Measurements from ENCODE around the gene ZIM2.

The ZIM2 gene

GRCh38 chr19:56814656-56815055 lies 25.9 kb downstream of the ZIM2 start:
- Histone ChIP-seq H2AFZ (ENCODE audit: low read depth, low read length) (no peak overlapping the region), H3K27me3 (ENCODE audit: insufficient read depth, low read length) (peaks cover 24% of the 10 kb centered on the region), H3K4me1 (ENCODE audit: insufficient read depth, low read length) (no peaks in the 10 kb centered on the region), H3K9me3 (ENCODE audit: low read length) (peaks cover 11% of the 10 kb centered on the region), H3K4me3 (ENCODE audit: low read length) (no peak overlapping the region), H3K36me3 (ENCODE audit: insufficient read depth, low read length) (no peaks in the 10 kb centered on the region)

GRCh38 chr19:56813531-56813930 lies 27.0 kb downstream of the ZIM2 start:
- Histone ChIP-seq H3K27me3 (ENCODE audit: insufficient read depth, low read length) (peaks cover 24% of the 10 kb centered on the region), H3K9me3 (ENCODE audit: low read length) (peaks cover 9% of the 10 kb centered on the region), H3K36me3 (ENCODE audit: insufficient read depth, low read length) (no peaks in the 10 kb centered on the region), H2AFZ (ENCODE audit: low read depth, low read length) (no peak overlapping the region), H3K4me1 (ENCODE audit: insufficient read depth, low read length) (no peaks in the 10 kb centered on the region), H3K4me3 (ENCODE audit: low read length) (no peak overlapping the region)

DNA sequence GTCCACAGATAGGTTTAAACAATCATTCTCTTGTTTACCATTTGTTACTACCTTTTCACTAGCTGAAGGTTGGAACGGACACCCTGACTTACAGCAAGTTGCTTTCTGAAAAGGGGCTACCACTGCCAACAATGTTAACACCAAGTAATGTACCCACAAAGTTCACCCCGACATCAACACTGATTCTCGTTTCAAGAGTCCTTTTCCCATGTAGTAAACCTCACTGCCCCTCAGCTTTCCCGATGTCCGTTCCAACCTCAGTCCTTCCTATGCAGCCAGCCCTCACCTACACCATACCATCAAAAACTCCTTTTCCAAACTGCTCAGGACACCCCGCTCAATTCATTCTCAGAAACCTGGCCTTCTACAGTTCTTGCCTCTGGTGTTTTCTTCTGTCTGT lies 29.0 kb downstream of the ZIM2 start:
- Histone ChIP-seq H3K9me3 (ENCODE audit: low read length) (peaks cover 4% of the 10 kb centered on the region), H2AFZ (ENCODE audit: low read depth, low read length) (no peak overlapping the region), H3K4me1 (ENCODE audit: insufficient read depth, low read length) (no peaks in the 10 kb centered on the region), H3K36me3 (ENCODE audit: insufficient read depth, low read length) (no peaks in the 10 kb centered on the region), H3K27me3 (ENCODE audit: insufficient read depth, low read length) (peaks cover 24% of the 10 kb centered on the region), H3K4me3 (ENCODE audit: low read length) (no peak overlapping the region)

GRCh38 chr19:56810260-56810659 lies 30.3 kb downstream of the ZIM2 start:
- Histone ChIP-seq H3K27me3 (ENCODE audit: insufficient read depth, low read length) (peaks cover 18% of the 10 kb centered on the region), H3K36me3 (ENCODE audit: insufficient read depth, low read length) (no peaks in the 10 kb centered on the region), H3K4me1 (ENCODE audit: insufficient read depth, low read length) (no peaks in the 10 kb centered on the region), H3K4me3 (ENCODE audit: low read length) (no peak overlapping the region), H2AFZ (ENCODE audit: low read depth, low read length) (no peak overlapping the region), H3K9me3 (ENCODE audit: low read length) (peaks cover 4% of the 10 kb centered on the region)

- Histone ChIP-seq H3K4me3 (ENCODE audit: low read length) (no peak overlapping the region), H3K4me1 (ENCODE audit: insufficient read depth, low read length) (no peaks in the 10 kb centered on the region), H3K9me3 (ENCODE audit: low read length) (peaks cover 7% of the 10 kb centered on the region), H3K36me3 (ENCODE audit: insufficient read depth, low read length) (no peaks in the 10 kb centered on the region), H2AFZ (ENCODE audit: low read depth, low read length) (no peak overlapping the region), H3K27me3 (ENCODE audit: insufficient read depth, low read length) (peaks cover 18% of the 10 kb centered on the region)
Measured at GRCh38 chr19:56808717-56809392, 31.7 kb downstream of the ZIM2 start.

DNA sequence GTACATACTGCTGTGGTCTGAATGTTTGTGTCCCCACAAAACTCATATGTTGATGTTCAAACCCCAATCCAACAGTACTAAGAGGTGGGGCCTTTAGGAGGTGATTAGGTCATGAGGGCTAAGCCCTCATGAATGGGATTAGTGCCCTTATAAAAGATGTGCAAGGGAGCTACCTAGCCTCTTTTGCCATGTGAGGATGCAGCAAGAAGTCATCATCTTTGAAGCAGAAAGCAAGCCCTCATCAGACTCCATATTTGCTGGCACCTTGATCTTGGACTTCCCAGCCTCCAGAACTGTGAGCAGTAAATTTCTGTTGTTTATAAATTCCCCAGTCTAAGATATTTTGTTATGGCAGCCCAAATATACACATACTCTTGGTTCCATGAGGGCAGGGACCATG lies 33.9 kb downstream of the ZIM2 start:
- Histone ChIP-seq H3K27me3 (ENCODE audit: insufficient read depth, low read length) (peaks cover 5% of the 10 kb centered on the region), H3K4me3 (ENCODE audit: low read length) (no peak overlapping the region), H3K9me3 (ENCODE audit: low read length) (peaks cover 21% of the 10 kb centered on the region), H2AFZ (ENCODE audit: low read depth, low read length) (no peak overlapping the region), H3K36me3 (ENCODE audit: insufficient read depth, low read length) (no peaks in the 10 kb centered on the region), H3K4me1 (ENCODE audit: insufficient read depth, low read length) (no peaks in the 10 kb centered on the region)

GRCh38 chr19:56778351-56778750 lies 62.2 kb downstream of the ZIM2 start:
- H3K36me3 ChIP-seq (ENCODE audit: insufficient read depth, low read length) = no peaks in the 10 kb centered on the region
- H3K4me1 ChIP-seq (ENCODE audit: insufficient read depth, low read length) = no peaks in the 10 kb centered on the region
- no peaks in the 10 kb centered on the region for H3K9me3 ChIP-seq (ENCODE audit: low read length)
- H3K27me3 ChIP-seq (ENCODE audit: insufficient read depth, low read length) = peaks cover 12% of the 10 kb centered on the region
- H2AFZ ChIP-seq (ENCODE audit: low read depth, low read length) = no peak overlapping the region
- no peak overlapping the region for H3K4me3 ChIP-seq (ENCODE audit: low read length)

GRCh38 chr19:56769650-56770049 lies 70.9 kb downstream of the ZIM2 start:
- peaks cover 5% of the 10 kb centered on the region for H3K9me3 ChIP-seq (ENCODE audit: low read length)
- no peaks in the 10 kb centered on the region for H3K36me3 ChIP-seq (ENCODE audit: insufficient read depth, low read length)
- H3K27me3 ChIP-seq (ENCODE audit: insufficient read depth, low read length) = no peaks in the 10 kb centered on the region
- no peaks in the 10 kb centered on the region for H3K4me1 ChIP-seq (ENCODE audit: insufficient read depth, low read length)
- no peak overlapping the region for H3K4me3 ChIP-seq (ENCODE audit: low read length)
- no peak overlapping the region for H2AFZ ChIP-seq (ENCODE audit: low read depth, low read length)

DNA sequence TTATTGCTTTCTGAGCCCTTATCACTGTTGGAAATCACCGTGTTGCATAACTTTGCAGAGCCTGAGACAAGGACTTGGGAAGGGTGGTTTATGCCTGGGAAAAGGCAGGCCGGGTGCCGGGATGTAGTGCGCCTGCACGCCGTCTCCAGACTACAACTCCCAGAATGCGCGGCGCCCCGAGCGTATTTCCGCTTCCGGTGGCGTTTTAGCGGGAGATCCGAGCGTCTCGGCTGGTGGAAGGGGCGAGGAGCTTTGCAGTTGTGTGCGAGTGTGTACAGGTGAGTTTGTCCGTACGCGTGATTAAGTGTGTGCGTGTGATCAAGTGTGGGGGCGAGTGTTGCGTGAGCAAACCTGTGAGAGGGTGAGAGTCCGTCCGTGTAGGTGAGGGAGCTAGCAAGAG lies 75.4 kb downstream of the ZIM2 start:
- Histone ChIP-seq H3K27me3 (ENCODE audit: insufficient read depth, low read length) (no peaks in the 10 kb centered on the region), H2AFZ (ENCODE audit: low read depth, low read length) (no peak overlapping the region), H3K4me1 (ENCODE audit: insufficient read depth, low read length) (no peaks in the 10 kb centered on the region), H3K9me3 (ENCODE audit: low read length) (peaks cover 7% of the 10 kb centered on the region), H3K4me3 (ENCODE audit: low read length) (no peak overlapping the region), H3K36me3 (ENCODE audit: insufficient read depth, low read length) (no peaks in the 10 kb centered on the region)

- H3K4me3 ChIP-seq (ENCODE audit: low read length) = no peak overlapping the region
- no peak overlapping the region for H2AFZ ChIP-seq (ENCODE audit: low read depth, low read length)
- peaks cover 7% of the 10 kb centered on the region for H3K9me3 ChIP-seq (ENCODE audit: low read length)
- no peaks in the 10 kb centered on the region for H3K27me3 ChIP-seq (ENCODE audit: insufficient read depth, low read length)
- H3K36me3 ChIP-seq (ENCODE audit: insufficient read depth, low read length) = no peaks in the 10 kb centered on the region
- H3K4me1 ChIP-seq (ENCODE audit: insufficient read depth, low read length) = no peaks in the 10 kb centered on the region
Measured at GRCh38 chr19:56764196-56764695, 76.3 kb downstream of the ZIM2 start.

- Histone ChIP-seq H2AFZ (ENCODE audit: low read depth, low read length) (no peak overlapping the region), H3K9me3 (ENCODE audit: low read length) (peaks cover 7% of the 10 kb centered on the region), H3K27me3 (ENCODE audit: insufficient read depth, low read length) (no peaks in the 10 kb centered on the region), H3K4me3 (ENCODE audit: low read length) (no peak overlapping the region), H3K36me3 (ENCODE audit: insufficient read depth, low read length) (no peaks in the 10 kb centered on the region), H3K4me1 (ENCODE audit: insufficient read depth, low read length) (peaks cover 13% of the 10 kb centered on the region)
Measured at GRCh38 chr19:56760842-56761241, 79.7 kb downstream of the ZIM2 start.

- Histone ChIP-seq H3K9me3 (ENCODE audit: low read length) (peaks cover 2% of the 10 kb centered on the region), H3K4me1 (ENCODE audit: insufficient read depth, low read length) (peaks cover 13% of the 10 kb centered on the region), H3K4me3 (ENCODE audit: low read length) (no peak overlapping the region), H3K36me3 (ENCODE audit: insufficient read depth, low read length) (no peaks in the 10 kb centered on the region), H2AFZ (ENCODE audit: low read depth, low read length) (no peak overlapping the region), H3K27me3 (ENCODE audit: insufficient read depth, low read length) (no peaks in the 10 kb centered on the region)
Measured at GRCh38 chr19:56759531-56759930, 81.0 kb downstream of the ZIM2 start.

DNA sequence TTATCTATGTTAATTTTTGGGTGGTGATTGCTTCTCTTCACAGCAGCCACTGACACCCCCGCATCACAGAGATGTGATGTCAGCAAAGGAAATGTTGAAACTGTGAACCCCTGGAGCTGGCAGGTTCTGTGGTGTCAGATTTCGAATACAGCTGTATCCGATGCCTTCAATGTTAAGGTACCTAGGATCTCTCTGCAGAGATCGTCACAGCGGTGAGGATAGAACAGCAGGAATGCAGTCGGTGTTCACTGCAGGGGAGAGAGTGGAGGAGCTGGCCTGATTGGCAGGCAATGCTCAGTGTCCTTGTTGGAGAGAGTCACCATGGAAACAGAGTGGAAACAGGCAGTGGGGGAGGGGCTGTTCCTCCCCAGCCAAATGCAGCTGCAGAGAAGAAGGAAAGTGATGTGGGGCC lies 89.4 kb downstream of the ZIM2 start:
- Histone ChIP-seq H3K4me1 (ENCODE audit: insufficient read depth, low read length) (peaks cover 10% of the 10 kb centered on the region), H3K9me3 (ENCODE audit: low read length) (peaks cover 9% of the 10 kb centered on the region), H3K4me3 (ENCODE audit: low read length) (peak overlapping the region; percentile 5), H3K36me3 (ENCODE audit: insufficient read depth, low read length) (no peaks in the 10 kb centered on the region), H3K27me3 (ENCODE audit: insufficient read depth, low read length) (no peaks in the 10 kb centered on the region), H2AFZ (ENCODE audit: low read depth, low read length) (peak overlapping the region; percentile 4)

DNA sequence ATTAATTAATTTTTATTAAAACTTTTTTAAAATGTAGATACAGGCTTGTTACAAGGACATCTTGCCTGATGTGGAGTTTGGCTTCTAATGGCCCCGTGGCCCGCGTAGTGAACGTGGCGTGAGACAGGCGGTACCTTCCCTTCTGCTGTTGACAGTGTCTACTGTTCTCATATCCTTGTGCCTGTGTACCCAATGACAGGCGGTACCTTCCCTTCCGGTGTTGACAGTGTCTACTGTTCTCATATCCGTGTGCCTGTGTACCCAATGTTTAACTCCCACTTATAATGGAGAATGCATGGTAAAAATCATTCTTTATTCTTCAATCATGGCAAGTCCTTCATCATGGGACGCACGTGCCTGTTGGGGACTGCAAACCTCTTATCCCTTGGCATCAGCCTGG lies 89.9 kb downstream of the ZIM2 start:
- Histone ChIP-seq H3K4me3 (ENCODE audit: low read length) (peak overlapping the region; percentile 5), H3K9me3 (ENCODE audit: low read length) (peaks cover 9% of the 10 kb centered on the region), H3K36me3 (ENCODE audit: insufficient read depth, low read length) (no peaks in the 10 kb centered on the region), H3K27me3 (ENCODE audit: insufficient read depth, low read length) (no peaks in the 10 kb centered on the region), H2AFZ (ENCODE audit: low read depth, low read length) (peak overlapping the region; percentile 4), H3K4me1 (ENCODE audit: insufficient read depth, low read length) (peaks cover 10% of the 10 kb centered on the region)

Data from neuron (in vitro differentiated cells).